GM19463 (cell line): ENCODE results near the gene SAMD15.
"Not testable (repeated sequence)": the region's sequence is repeated elsewhere in the genome, so short reads cannot be mapped to it uniquely, and the experiment has no call there.

ENCODE experiments used
- ATAC-seq: cut with Tn5 transposase; IDR thresholded peaks from one replicate; pipeline ENCODE4 v1.9.1; 2021; ENCODE audit warnings: mild to moderate bottlenecking, moderate library complexity; ENCODE audit not compliant: unreplicated experiment

SAMD15 gene

DNA sequence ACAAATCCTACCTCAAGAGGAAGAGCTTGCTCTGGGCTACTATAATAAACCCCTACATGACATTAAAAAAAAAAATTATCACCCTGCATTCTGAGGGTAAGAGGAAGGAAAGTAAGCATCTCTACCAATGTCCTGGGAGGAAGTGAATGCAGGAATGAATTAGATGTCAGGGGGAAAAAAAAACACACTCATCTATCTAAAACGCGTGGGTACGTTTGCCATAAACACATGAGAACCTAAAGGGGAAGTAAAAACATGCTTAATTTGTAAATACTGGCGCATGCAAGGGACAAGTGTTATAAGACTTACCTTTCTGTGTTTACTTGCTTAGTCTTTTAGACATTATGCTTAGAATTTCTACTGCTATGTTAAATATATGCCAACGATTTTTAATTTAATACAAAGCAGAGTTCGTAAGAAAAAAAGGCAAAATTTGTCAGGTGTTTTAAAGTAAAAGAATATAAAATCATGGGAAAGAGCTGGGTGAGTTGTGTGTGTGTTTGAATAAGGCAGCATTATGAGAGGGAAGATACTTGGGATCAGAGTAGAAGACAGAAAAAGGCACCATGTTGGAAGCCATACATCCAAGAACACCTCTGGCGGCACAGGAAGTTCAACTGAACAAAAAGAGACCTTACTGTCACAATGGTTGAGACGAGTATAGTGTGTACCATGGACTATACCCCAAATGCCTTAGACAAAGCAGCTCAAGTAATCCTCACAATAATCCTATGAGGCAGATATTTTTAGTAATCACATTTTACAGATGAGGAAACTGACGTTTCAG, 1.8 kb upstream of the SAMD15 start:
- ATAC-seq: no peak

DNA sequence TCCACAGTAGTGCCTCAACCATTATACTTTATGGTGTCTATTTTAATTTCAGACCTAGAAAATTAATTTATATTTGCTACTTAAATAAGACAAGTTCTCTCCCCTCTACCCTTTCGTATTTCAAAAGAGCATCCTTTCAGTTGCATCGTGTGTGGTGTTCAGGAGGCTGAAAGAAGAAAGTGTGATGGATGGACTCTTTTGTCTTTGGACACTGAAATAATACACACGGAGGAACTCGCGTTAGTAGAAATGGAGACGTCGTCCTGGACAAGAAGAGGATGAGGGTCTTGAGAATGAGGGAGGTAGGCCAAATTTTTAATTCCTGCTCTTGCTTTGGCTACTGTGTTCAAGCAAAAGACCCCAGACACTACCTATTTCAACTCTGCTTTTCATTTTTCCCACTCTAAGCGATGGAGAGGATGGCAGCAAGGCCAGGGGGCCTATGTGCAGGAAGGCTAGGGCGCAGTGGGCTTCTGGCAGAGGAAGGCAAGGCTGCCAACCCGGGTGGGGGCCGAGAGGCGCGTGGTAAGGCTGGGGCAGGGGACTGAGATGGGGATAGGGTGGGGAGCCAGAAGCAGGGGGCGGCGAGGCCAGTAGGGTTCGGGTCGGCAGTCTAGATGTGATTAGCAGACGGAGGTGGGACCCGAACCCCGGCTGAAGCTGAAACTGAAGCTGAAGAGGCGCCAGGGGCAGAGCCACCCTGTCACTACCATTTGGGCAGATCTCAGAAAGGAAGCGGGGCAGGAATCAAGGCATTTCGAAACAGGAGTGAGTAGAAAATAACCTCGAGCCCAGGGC, 1.0 kb upstream of the SAMD15 start:
- peak; percentile 15 for ATAC-seq

DNA sequence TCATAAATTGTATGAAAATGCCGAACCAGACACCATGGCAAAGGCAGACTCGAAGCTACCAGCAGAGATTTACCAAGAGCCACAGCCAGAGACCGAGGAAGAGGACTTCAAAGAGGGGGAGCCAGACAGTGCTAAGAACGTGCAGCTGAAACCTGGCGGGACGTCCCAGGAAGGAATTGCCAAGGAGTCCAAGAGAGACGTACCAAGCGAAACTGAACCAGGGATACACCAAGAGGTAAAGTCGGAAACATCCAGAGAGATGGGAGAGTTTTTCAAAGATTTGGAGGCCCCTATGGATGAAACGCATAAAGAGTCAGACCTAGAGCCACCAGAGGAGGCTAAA, 294 bp downstream of the SAMD15 start:
- no peak for ATAC-seq

DNA sequence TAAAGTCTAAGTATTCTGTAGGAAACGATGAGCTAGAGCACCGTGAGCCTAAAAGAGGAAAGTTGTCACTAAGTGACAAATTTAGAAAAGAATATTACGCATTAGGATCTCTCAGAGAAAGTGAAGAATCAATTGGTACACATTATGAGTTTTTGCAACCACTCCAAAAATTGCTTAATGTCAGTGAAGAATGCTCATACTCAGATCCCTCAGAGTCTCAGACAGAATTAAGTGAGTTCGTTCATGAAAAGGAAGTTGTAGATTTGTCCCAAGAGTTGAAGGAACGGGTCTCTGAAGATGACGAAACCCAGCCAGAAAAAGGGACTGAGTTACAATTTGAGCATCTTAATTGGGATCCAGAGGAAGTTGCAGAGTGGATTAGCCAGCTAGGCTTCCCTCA, 1.5 kb downstream of the SAMD15 start:
- ATAC-seq: no peak

DNA sequence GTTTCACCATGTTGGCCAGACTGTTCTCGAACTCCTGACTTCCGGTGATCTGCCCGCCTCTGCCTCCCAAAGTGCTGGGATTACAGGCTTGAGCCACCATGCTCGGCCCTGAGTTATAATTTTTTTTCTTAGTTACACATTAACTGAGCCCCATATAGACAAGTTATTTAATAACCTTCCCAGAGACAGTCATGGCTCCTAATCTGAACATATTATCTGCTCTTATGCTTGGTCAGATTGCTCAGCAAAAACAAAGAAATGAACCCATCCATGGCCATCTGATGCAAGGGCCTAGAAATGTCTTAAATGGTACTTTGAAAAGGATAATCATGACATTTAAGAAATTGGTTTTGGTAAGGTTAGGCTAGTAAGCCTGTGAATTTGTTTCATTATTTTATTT, 13.0 kb downstream of the SAMD15 start:
- no peak for ATAC-seq

DNA sequence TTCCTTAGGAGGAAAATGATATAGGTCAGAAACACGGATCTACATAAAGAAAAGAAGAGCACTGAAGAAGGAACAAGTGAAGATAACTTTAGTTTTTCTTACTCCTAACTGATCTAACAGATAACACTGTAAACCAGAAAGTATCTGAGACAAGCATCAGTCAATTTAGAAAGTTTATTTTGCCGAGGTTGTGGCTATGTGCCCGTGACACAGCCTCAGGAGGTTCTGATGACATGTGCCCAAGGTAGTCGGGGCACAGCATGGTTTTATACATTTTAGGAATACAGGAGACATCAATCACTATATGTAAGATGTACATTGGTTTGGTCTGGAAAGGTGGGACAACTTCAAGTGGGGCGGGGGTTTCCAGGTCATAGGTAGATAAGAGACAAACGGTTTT, 23.0 kb downstream of the SAMD15 start:
- ATAC-seq: no peak

DNA sequence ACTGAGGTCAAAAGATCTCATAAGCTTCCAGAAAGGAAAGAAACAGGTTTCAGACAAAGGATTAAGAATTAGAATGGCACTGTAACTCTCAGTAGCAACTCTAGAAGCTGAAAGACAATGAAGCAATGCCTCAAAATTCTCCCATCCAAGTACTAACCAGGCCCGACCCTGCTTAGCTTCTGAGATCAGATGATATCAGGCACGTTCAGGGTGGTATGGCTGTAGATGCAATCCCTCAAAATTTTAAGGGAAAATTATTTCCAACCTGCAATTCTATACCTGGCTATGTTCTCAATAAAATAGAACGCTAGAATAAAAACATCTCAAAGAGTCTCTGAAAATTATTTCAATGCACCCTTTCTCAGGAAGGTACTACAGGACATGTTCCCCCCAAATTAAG, 26.6 kb downstream of the SAMD15 start:
- ATAC-seq: no peak

DNA sequence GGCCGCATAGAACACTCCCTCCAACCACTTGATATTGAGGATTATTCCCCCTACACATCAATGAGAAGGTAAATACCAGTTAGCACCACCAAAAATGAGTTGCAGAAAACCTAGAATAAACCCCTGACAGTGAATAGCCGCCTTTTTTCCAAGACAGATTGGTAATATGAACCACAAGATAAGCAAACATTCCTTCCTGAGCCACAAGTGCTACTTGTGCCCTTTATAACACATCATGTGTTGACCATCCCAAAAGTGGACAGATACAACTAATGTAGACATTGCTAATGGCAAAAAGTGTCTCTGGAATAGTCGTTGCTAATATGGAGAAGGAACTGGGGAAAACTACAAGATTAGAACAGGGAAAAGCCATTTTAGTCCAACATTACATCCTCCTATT, 28.9 kb downstream of the SAMD15 start:
- ATAC-seq: no peak

DNA sequence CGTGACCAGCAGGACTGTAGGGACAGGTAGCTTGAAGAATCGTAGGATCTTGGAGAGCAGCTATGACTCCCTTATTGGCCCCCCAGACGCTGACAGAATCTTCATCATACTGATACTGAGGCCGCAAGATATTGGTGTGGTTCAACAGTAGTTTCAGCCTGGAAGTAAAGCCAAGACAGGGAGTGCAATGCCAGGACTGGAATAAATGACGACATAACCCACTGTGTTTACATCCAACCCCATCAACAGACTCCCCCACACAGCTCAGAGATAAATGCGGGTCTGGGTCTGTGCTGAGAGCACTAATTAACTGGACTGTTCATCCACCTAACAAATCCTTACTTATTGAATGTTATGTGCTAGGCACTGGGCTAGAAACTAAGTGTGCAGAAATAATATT, 29.5 kb downstream of the SAMD15 start:
- no peak for ATAC-seq

DNA sequence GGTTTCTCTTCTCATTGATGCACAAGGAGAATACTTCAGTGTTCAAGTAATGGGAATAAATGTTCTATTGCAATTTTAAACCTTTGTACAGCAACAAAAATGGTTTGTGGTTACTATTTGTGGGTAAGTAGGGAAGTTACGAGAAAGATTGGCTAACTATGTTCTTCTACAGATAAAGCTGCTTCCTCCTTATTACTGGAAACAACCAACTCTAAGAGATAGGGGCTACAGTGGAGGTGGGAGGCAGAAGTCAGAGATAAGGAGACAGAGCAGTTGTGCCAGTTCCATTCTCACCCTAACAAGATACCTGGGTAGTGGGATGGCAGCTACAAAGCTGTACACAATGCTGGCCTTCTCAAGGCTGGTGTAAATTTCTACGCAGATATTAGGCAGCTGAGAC, 30.0 kb downstream of the SAMD15 start:
- ATAC-seq: no peak

DNA sequence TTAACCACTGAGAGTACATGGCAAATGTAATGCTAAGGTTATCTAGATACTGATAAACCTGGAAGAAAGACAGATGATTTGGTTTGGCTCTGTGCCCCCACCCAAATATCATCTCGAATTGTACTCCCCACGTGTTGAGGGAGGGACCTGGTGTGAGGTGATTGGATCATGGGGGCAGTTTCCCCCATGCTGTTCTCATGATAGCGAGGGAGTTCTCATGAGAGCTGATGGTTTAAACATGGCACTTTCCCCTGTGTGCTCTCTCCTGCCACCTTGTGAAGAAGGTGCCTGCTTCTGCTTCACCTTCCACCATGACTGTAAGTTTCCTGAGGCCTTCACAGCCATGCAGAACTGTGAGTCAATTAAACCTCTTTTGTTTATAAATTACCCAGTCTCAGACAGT, 32.0 kb downstream of the SAMD15 start:
- no peak for ATAC-seq

DNA sequence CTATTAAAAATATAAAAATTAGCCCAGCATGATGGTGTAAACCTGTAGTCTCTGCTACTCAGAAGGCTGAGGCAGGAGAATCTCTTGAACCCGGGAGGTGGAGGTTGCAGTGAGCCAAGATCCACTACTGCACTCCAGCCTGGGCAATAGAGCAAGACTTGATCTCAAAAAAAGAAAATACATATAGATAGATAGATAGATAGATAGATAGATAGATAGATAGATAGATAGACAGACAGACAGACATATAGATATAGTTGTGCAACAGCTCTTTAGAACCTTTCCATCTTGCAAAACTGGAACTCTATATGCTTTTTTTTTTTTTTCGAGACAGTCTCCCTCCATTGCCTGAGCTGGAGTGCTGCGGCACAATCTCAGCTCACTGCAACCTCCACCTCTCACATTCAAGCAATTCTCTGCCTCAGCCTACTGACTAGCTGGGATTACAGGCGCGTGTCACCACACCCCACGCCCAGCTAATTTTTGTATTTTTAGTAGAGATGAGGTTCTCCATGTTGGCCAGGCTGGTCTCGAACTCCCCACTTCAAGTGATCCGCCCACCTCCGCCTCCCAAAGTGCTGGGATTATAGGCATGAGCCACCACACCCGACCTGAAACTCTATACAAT, 38.3 kb downstream of the SAMD15 start:
- ATAC-seq: not testable (repeated sequence)

DNA sequence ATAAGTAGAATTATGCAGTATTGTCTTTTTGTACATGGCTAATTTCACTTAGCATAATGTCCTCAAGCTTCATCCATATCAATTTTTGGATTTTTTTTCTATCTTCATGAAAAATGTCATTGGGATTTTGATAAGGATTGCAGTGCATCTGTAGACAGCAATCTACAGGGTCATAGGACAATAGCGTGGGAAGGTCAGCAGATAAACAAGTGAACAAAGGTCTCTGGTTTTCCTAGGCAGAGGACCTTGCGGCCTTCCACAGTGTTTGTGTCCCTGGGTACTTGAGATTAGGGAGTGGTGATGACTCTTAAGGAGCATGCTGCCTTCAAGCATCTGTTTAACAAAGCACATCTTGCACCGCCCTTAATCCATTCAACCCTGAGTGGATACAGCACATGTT, 38.9 kb downstream of the SAMD15 start:
- ATAC-seq: not testable (repeated sequence)

DNA sequence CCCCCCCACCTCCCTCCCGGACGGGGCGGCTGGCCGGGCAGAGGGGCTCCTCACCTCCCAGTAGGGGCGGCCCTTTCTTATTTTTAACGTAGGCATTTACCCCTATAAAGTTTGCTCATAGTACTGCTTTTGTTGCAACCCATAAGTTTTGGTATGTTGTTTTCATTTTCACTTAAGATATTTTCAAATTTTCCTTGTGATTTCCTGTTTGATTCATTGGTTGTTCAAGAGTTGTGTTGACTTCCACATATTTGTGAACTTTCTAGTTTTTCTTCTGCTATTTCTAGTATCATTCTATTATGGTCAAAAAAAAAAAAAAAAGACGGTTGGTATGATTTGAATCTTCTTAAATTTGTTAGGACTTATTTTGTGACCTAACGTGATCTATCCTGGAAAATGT, 39.7 kb downstream of the SAMD15 start:
- ATAC-seq: no peak

DNA sequence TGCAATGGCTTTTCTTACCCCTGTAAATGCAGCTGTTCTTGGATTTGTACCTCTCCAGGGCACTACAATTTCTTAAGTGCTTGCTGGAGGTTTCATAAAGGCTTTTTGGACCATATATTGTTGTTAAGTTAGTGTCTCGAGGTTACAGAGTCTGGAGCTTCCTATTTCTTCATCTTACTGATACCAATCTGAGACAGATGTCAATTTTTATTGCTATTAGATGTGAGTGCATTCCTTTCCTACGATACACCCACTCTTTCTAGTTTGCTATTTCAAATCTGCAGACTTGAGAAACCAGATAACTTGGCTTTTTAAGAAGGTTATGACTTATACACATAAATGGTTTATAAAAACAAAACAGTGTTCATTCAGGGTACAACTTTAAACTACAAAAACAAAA, 44.0 kb downstream of the SAMD15 start:
- no peak for ATAC-seq

DNA sequence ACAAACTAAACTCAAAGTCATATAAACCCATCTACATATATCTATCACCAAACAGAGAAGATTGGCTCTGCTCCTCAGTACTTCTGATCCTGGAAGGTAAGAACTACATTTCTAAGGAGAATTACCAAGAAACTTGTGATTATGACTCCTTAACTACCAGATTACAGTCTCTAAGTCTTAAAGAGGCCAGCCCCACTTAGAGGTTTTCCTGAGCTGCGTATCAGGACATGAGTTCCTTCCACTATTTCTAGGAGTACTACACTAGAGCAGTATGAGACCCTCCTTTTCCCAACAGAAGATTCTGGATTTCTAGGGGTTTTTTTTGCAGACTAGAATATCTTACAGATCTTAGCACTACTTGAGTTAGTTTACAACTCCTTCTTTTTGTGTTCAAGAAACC, 46.2 kb downstream of the SAMD15 start, which contains the start of gene NOXRED1:
Gene NOXRED1, minus strand, starts transcription at position 101 of the 400 bp plus-strand sequence. CDS start 634 bp downstream, outside the sequence.
- ATAC-seq: no peak

DNA sequence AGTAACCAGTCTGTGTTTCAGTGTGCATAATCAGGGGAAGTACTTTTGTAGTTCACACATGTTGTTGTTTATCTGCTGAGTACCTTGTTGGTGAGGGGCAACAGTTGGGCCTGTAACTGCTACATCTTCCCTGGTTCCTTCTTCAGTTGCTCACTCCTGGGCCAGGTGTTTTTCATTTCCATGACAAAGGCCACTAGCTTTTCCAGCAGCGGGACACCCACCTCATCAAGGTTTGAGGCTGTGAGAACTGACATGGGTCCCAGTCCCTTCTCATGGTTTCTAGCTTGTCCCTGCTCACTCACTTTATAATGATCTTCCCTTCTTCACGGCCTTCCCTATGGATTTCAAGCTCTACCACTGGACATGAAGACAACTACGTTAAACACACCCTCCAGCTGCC, 47.7 kb downstream of the SAMD15 start:
- ATAC-seq: no peak

DNA sequence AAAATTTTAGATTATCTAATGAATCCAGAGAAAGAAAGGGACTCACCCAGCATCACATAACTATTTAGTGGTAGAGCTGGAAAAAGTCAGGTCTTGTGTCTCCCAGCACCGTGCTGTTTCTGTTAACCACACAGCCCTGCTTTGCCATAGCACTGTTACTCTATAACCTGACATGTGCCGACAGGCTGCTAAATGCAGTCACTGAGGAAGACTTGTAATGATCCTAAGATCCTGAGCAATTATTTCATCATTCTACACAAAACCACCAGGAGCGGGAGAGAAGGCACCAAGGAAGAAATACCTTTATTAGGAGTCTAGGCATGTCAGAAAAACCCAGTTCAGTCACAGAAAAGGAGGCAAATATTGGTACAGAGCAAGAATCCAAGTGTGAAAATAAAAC, 49.2 kb downstream of the SAMD15 start:
- ATAC-seq: no peak

DNA sequence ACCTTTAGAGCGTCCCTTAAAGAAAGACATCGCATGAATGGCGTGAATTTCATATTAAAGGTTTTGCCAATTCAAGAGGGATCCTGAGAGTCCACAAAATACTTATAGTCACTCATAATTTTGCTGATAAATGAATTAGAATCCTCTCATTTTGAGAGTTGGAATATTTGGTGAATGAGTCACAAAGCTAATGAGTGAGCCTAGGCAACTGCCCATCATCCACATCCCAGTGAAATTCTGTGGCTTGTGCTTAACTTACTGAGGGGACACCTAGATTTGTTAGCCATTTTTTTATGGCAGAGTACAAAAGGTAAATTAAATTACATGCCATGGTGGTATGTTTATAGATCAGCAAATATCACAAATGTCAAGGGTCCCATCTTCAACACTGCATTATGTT, 58.9 kb downstream of the SAMD15 start:
- no peak for ATAC-seq

DNA sequence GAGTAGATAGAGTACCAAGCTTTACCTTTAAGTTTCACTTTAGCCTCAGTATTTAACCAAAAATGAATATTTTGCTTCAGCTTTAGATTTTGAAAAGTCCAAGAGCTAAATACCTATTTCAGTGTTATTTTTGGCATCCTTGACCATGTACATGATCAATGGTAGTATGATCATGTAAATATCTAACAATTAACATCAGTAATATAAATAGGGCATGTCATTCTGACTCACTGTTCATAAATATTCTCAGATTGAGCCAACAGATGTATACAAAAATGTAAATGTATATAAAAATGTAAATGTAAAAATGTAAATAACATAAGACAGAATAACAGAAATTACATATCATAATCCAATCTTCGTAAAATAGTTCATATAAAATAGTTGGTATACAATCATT, 61.4 kb downstream of the SAMD15 start:
- ATAC-seq: no peak

DNA sequence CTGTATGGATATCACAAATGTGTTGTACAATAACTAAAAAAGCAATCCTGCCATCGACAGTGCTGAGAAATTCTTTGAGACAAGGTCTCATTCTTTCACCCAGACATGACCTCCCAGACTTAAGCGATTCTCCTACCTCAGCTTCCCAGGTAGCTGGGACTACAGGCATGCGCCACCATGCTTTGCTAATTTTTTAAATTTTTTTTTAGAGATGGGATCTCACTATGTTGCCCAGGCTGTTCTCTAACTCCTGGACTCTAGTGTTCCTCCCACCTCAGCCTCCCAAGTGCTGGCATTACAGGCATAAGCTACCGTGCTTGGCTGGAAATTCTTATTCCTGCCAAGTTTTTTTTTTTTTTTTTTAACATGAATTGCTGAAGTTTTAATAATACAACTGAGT, 62.7 kb downstream of the SAMD15 start:
- ATAC-seq: no peak
